ENCODE results near the gene ACAD10.
A peak's percentile ranks its signal among the peaks of the same experiment; 100 is the strongest.
"Not testable (repeated sequence)": the region's sequence is repeated elsewhere in the genome, so short reads cannot be mapped to it uniquely, and the experiment has no call there.

ACAD10 gene

DNA sequence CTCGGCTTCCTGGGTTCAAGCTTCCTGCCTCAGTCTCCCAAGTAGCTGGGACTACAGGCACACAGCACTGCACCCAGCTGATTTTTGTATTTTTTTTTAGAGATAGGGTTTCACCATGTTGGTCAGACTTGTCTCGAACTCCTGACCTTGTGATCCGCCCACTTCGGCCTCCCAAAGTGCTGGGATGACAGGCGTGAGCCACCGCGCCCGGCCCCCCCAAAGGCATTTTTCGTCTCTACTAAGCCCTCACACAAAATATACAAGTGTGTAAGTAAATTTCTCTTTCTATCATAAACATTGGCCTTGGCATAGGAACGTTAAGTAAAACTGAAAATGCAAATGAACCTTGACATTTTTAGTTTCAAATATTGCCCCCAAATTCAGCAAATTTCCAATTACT lies 2.1 kb downstream of the ACAD10 start:
- no peak for DNase-seq

DNA sequence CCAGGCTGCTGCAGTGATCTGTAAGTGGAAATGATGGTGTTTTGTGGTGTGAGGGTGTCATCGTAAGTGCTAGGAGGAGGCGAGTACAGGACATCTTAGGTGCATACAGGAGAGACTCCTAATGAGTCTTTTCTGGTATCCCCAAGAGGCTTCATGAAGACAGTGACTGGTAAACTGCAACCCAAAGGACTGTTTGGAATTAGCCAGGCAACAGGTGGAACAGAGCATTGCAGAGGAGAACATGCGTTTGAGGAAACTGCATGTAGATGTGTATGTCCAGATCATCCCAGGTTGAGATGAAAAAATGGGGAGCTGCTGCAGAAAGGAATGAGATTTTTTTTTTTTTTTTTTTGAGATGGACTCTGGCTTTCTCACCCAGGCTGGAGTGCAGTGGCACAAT lies 5.4 kb downstream of the ACAD10 start:
- DNase-seq = no peak

DNA sequence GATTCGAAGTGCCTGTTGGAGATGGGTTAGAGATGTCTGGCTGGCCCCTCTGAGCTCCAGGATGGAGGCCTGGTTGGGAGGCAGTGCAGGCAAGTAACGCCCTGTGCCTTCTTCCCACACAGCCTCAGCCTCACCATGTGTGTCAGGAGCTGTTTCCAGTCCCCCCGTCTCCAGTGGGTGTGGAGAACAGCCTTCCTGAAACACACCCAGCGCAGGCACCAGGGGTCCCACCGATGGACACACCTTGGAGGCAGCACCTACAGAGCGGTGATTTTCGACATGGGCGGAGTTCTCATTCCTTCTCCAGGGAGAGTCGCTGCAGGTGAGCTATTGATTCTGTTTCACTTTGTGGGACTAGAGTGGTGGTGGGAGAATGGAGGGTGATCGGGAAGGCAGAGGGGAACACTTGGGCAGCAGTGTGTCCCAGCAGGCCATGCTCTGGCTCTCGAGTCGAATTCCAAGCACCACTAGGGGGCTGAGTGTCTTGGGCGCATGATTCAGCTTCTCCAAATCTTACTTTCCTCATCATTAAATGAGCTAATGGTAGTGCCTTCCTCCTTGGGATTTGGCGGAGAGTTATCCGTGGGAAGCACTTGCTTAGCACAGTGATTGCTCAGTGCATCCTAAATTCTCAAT lies 6.8 kb downstream of the ACAD10 start:
- DNase-seq = no peak

DNA sequence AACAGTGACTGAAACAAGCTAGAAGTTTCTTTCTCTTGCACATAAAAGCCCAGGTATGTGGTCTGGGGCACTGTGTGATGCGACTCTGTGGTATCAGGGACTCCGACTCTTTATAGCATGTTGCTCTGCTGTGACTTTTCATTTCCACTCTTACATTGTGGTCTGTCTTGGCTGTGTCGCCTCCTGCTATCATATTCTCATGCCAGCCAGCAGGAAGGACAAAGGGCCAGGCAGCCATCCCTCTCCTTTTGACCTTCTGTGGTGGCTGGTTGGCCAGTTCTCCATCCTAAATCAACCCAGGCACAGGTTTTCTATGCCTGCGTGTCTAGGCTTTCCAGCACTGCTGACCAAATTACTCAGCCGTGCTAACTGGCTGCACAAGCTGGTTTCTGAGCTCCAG lies 8.0 kb downstream of the ACAD10 start:
- no peak for DNase-seq

DNA sequence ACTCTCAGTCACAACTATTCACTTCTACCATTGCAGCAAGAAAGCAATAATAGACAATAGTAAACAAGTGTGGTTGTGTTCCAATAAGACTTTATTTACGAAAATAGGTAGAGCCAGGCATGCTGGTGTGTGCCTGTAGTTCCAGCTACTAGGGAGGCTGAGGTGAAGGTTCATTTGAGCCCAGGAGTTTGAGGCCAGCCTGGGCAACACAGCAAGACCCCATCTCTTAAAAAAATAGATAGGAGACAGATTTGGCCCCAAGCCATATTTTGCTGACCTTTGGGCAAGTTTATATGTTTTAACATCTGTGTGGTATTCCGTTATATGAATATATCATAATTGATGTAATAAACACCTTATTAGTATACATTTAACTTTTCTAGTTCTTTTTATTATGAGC lies 14.1 kb downstream of the ACAD10 start:
- DNase-seq = no peak

DNA sequence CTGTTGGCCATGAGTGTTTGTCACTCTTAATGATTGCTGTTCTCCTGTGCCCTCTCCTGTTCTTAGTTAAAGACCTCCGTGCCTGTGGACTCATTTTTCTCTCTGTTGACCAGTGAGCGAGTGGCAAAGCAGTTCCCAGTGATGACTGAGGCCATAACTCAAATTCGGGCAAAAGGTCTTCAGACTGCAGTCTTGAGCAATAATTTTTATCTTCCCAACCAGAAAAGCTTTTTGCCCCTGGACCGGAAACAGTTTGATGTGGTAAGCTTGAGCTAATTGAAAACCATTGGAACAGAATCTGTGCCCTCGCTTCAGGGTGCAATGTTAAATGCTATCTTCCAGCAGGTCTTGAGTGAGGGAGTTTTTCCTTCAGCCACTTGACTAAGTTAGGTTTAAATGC lies 19.8 kb downstream of the ACAD10 start:
- no peak for DNase-seq

DNA sequence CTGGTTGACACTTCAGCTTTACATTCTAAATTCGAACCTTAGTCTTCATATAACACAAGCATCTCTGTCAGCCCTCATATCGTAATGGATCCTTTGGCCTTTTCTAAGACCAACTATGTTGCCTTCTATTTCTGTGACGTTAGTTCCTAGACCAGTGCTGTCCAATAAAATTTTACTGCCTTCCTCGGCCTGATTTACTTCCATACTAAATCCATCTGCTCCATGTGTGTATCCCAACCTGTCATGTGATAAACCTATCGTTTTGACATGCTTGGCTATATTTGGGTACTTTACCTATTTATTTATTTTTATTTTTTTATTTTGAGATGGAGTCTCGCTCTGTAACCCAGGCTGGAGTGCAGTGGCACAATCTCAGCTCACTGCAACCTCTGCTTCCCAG lies 20.3 kb downstream of the ACAD10 start:
- DNase-seq = no peak

DNA sequence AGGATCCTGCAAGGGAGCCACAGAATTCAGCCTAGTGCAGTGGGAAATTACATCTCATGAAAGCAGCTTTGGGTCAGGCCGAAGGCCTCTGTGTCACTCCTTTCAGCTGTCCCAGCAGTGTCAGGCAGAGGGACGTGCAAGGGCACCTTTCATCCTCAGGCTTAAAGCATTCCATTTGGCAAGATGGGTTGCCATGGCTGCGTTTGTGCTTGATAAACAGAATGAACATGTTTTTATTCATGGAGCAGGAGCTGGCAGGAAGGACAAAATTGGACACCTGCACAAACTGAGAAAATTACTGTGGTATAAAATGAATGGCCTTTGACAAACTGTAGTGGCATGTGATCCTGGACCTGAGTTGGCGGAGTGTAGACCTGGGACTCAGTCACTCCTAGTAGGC lies 29.4 kb downstream of the ACAD10 start:
- no peak for DNase-seq

DNA sequence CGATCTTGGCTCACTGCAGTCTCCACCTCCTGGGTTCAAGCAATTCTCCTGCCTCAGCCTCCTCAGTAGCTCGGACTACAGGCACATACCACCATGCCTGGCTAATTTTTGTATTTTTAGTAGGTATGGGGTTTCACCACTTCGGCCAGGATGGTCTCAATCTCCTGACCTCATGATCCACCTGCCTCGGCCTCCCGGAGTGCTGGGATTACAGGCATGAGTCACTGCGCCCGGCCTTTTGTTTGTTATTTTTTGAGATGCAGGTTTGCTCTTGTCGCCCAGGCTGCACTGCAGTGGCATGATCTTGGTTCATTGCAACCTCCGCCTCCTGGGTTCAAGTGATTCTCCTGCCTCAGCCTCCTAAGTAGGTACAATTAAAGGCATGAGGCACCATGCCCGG lies 33.5 kb downstream of the ACAD10 start:
- DNase-seq = not testable (repeated sequence)

DNA sequence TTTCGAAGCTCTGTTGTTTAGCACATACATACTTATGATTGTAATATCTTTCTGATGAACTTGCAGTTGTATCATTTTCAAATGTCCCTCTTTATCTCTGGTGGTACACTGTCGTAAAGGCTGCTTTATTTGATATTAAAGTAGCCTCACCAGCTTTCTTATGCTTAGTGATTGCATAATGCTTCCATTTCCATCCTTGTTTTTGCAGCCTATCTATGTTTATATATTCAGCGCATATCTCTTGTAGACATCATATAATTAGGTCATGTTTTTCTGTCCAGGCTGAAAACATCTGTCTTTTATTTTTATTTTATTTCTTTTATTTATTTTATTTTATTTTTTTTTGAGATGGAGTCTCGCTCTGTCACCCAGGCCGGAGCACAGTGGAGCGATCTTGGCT lies 34.6 kb downstream of the ACAD10 start:
- no peak for DNase-seq

DNA sequence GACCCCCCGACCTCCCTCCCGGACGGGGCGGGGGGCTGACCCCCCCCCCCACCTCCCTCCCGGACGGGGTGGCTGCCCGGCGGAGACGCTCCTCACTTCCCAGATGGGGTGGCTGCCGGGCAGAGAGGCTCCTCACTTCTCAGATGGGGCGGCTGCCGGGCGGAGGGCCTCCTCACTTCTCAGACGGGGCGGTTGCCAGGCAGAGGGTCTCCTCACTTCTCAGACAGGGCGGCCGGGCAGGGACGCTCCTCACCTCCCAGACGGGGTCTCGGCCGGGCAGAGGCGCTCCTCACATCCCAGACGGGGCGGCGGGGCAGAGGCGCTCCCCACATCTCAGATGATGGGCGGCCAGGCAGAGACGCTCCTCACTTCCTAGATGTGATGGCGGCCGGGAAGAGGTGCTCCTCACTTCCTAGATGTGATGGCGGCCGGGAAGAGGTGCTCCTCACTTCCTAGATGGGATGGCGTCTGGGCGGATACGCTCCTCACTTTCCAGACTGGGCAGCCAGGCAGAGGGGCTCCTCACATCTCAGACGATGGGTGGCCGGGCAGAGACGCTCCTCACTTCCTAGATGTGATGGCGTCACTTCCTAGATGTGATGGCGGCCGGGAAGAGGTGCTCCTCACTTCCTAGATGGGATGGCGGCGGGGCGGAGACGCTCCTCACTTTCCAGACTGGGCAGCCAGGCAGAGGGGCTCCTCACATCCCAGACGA lies 38.0 kb downstream of the ACAD10 start:
- not testable (repeated sequence) for DNase-seq

DNA sequence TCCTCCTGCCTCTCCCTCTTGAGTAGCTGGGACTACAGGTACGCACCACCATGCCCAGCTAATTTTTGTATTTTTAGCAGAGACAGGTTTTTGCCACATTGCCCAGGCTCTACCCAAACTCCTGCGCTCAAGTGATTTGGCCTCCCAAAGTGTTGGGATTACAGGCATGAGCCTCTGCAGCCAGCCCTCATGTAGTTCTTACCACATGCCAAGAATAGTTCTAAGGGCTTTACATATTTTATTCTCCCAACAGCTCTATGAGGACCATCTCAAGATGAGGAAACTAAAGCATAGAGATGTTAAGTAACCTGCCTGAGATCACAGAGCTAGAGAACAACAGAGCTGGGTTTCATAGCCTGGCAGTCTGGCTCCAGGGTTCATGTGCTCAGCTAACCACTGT lies 42.9 kb downstream of the ACAD10 start:
- DNase-seq = no peak

DNA sequence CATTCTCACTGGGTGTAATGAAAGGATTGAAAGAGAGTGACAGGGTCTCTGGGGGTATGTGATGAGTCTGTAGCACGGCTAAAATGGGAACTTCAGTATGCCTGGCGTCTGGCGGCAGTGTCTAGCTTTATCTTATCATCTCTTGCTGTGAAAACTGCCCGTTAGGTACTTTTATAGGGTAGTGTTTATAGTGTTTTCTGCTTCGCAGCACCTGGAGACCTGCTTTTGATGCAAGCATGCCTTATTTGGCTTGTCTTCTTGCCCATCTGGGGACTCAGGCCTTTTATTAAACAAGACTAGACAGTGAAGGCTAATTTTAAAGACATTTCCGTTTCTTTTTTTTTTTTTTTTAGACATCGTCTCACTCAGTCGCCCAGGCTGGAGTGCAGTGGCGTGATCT lies 44.6 kb downstream of the ACAD10 start:
- no peak for DNase-seq

DNA sequence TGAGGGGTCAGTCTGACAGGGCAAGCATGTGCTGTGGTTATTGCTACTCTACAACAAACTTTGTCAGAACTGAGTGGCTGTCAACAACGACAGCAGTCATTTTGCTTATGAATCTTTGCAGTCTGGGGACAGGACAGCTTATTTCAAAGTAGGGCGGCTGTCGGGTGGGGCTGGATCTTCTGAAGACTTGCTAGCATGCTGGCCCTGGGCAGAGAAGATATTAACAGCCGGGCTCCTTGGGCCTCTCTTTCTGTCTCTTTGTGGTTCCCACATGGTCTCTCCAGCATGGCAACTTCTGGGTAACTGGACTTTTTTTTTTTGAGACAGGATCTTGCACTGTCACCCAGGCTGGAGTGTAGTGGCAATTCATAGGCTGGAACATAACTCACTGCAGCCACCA lies 46.9 kb downstream of the ACAD10 start:
- no peak for DNase-seq

DNA sequence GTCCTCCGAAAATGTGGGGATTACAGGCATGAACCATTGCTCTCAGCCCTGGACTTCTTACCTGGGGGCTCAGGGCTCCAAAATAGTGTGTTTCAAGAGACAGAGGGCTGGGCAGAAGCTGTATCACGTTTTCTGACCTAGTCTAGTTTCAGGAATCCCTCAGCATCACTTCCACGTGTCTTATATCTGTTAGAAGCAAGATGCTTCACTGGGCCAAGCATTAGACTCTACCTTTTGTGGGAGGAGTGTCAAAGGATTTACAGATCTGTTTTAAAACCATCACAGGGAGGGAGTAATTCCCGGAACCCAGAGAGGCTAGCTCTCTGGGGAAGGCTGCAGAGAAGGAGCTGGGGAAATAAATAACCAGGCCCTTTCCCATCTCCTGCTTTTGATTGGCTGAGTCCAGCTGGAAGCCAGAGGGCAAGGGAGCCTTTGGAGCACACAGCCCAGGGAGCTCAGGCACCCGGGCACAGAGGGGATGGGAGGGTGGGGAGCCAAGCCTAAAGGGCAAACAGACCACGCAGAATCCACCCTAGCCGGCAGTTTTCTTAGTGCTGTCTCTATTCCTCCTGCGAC lies 47.6 kb downstream of the ACAD10 start:
- DNase-seq = no peak

DNA sequence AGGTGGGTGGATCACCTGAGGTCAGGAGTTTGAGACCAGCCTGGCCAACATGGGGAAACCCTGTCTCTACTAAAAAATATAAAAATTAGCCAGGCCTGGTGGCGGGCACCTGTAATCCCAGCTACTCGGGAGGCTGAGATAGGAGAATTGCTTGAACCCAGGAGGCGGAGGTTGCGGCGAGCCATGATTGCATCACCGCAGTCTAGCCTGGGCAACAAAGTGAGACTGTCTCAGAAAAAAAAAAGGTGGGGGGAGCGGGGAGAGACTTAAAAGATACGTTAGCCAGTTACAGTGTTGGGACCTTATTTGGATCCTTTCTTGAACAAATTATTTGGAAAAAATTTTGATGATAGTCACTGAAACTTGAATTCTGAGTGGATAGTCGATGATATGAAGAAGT lies 53.7 kb downstream of the ACAD10 start:
- DNase-seq = not testable (repeated sequence)

DNA sequence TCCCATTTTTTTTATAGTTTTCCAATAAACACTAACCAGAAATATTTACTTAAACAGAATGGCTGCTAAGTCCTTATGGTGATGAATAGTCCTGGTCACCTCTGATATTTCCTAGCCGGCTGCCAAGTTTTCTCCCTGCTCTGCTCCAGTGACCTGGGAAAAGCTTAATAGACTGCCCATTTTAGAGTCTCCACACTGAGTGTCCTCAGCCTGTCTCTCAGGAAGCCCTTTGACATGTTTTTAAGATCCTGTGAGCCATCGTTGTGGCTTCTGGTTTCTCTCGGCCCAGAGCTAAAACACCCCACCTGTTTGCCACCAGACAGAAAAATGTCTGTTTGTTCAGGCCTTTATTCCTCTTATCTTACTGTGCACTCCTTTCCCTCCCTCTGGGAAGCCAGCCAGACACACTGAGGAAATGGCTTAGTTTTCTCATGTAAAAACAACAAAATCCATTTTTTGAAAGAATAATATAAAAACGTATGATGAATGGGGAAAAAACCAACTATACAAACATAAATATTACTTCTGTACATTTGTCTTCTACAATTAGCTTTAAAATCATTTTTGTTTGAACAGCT lies 55.5 kb downstream of the ACAD10 start:
- DNase-seq = no peak

DNA sequence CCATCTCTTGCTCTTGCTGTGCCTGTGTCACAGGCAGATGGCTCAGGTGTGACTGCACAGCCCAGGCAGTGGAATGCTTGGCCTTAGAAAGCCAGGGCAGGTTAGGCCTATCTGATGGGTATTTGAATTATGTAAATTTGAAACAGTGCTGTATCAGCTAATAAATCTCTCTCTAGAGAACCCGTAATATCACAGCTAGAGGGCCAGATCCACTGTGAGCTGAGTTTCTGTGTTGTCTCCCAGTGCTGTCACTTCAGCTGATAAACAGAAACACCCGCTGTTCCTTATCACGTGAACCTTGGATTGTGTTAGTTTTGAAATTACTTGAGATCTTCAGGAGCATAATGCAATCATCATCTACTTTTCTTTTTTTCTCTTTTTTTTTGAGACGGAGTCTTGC lies 59.4 kb downstream of the ACAD10 start:
- no peak for DNase-seq

DNA sequence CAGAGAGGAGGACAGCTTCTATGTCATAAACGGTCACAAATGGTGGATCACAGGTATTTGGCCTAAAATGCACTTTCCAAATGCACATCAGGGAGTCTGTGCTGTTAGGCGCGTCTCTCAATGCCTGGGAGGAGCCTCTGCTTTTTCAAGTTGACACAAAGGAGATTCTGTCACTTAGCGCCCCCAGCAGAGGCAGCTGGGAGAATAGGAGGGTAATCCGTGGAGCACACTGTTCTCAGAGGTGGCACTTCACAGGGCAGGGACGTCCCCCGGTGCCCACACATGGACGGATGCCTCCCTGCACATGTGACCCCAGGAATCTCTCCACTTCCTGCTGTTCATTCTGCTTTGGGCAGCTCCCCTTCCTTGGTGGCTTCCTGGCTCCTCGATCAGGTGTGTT lies 61.5 kb downstream of the ACAD10 start:
- DNase-seq = no peak

DNA sequence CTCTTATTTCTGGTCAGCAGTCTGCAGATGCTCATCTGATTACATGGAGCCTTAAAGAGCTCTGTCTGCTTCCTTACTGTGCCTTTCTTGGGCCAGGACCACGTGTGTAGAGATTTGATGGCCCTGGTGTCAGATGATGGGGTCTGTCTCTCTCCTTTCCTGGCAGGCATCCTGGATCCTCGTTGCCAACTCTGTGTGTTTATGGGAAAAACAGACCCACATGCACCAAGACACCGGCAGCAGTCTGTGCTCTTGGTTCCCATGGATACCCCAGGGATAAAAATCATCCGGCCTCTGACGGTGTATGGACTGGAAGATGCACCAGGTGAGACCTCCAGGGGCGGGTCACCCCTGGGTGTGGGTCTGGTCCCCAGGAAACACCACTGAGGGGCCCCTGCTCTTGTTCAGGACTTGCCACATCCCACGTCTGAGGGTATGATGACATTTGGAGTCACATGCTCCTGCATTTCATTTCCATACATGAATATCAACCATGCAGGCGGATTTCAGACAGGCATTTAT lies 62.4 kb downstream of the ACAD10 start:
- DNase-seq = no peak

DNA sequence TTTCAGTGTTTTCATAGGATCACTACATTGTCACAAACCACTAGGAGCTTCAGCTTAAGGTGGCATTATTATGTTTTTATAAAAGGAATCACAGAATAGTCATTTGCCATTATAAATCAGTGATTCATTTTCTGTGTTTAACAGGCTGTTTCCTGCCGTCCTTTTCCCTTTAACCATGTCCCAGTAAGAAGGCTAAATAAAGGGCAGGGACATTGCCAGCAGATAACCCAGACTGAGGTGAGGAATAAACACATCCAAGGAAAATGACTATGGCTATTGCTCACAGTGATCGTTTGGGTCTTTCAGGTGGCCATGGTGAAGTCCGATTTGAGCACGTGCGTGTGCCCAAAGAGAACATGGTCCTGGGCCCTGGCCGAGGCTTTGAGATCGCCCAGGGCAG lies 63.0 kb downstream of the ACAD10 start:
- DNase-seq = no peak

DNA sequence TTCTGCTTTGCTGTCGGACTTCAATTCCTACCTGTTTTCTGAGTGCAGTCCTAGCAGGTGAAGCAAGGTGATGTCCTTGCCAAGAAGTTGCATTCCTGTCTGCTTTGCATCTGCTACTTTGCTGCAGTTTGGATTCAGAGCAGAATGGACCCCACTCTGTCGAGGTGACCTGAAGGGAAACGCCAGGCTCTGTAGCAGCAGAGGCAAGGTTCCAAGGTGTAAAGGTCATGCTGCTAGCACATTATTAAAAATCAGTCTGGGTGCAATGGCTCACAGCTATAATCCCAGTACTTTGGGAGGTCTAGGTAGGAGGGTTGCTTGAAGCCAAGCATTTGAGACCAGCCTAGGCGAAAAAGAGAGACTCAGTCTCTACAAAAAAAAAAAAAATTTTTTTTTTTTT lies 63.5 kb downstream of the ACAD10 start:
- no peak for DNase-seq

DNA sequence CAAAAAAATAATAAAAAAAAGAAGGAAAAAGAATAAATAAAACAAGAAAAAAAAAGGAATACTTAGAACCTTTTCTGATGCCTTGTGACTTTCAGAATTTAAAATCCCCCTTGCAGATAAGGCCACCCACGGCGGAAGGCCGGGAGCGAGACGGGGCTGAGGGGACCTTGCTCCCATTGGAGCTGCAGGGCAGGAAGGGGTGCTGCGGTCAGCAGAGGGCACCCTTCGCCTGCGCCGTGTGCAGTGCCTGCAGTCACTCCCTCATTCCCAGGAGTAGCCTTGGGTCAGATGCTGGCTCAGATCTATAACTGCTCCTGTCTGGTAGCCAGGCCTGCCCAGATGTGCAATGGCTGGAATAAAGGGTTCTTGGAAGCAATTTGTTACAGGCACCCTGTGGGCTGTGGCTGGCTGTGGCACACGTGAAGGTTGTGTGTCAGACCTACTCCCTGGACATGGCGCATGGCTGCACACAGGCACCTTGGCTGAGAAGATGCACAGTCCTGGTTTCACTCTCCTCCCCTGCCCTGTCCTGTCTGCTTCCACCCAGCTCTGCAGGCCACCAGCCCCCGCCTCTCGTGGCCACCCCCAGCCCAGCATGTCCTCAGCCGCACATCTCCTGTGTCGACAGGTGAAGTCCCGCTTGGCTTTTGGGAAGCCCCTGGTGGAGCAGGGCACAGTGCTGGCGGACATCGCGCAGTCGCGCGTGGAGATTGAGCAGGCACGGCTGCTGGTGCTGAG lies 67.5 kb downstream of the ACAD10 start:
- DNase-seq = peak in 1 of 2 experiments; percentile 19

Data from SW 1271 (cell line).